AG04450 (cell line): ENCODE measurements around the gene PLAAT4. TPM values are rescaled to one million over a fixed set of nuclear protein-coding genes. Genes with fewer than 3 reads are reported as not detected.

Source experiments
- CTCF ChIA-PET: fragments of 300-600, 350-600 bp; formaldehyde crosslinking; extraction: SDS; loops from one replicate; lab custom pipeline; 2022; ENCODE audit warnings: antibody characterized with exemption, inconsistent platforms; lab: Charles Lee
- POLR2A ChIA-PET: fragments of 350-600 bp; formaldehyde crosslinking; extraction: SDS; loops from one replicate; lab custom pipeline; 2021; ENCODE audit warnings: antibody characterized with exemption, inconsistent platforms; lab: Yijun Ruan, JAX
- DNase-seq: peaks from one replicate; pipeline ENCODE4 v3.0.0-alpha.2; 2011; ENCODE audit warnings: low read depth, low spot score
- H3K27ac ChIP-seq: one replicate; pipeline ENCODE4 v1.5.1; 2012; ENCODE audit warnings: low read depth, low read length, control low read depth
- H3K27me3 ChIP-seq: one replicate; pipeline ENCODE4 v1.6.0; 2012; ENCODE audit warnings: low read length; ENCODE audit not compliant: control insufficient read depth, insufficient read depth
- H3K4me3 ChIP-seq: 2 replicates; pipeline ENCODE4 v1.5.1; 2011; ENCODE audit warnings: mild to moderate bottlenecking, low read depth, low read length, control low read depth
- H3K9me3 ChIP-seq: 2 replicates; pipeline ENCODE4 v1.5.1; 2012; ENCODE audit warnings: low read length; ENCODE audit not compliant: control insufficient read depth, insufficient read depth
- polyA plus RNA-seq: library from polyadenylated mRNA; depleted of rRNA; stranded (reverse); fragments of >200 nt; gene quantifications from 2 replicates; pipeline ENCODE4 v1.2.3, GENCODE V29; 2011
- TF ChIP-seq, protein P1 (sequence below): IDR thresholded peaks from 2 replicates; pipeline ENCODE4 v1.5.1; 2011; ENCODE audit warnings: low read depth, low read length, control low read depth, inconsistent platforms

The PLAAT4 gene
- polyA plus RNA-seq, 1 experiment: 3.5 TPM

DNA sequence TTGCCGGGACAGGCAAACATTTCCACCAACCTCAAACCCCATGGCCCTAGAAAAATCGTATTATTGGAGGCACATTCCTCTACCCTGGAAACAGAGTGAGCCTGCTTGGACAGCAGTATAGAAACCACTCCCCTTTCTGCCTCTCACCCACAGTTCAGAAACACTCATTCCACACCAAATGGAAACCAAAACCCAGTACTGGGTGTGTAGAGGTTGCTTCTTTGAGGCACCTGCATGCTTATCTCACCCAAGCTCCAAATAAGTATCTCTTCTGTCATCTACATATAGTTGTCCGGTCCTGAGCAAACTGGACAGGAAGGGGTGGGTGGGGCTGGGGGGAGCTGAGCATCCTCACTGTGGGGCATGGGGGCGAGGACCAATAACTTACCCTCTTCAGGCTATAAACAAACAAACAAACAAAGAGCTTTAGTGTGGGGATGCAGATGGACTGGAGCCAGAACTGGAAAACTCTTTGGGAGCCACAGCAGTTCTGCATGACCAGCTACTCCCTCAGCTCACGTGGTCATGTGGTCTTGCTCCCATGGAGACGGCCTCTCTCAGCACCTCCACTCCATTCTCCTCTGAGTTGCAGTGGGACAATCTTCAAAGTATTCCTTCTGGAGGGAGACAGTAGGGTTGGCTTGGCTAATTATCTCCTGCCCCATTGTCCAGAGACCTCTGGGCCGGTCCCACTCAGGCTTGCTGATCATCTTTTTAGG lies 27.6 kb downstream of the PLAAT4 start:
- no peaks in the 10 kb centered on the region; the same call in 1 of the 2 replicates for H3K9me3 ChIP-seq
- H3K27ac ChIP-seq: no peak overlapping the region
- TF ChIP-seq, protein P1, sequence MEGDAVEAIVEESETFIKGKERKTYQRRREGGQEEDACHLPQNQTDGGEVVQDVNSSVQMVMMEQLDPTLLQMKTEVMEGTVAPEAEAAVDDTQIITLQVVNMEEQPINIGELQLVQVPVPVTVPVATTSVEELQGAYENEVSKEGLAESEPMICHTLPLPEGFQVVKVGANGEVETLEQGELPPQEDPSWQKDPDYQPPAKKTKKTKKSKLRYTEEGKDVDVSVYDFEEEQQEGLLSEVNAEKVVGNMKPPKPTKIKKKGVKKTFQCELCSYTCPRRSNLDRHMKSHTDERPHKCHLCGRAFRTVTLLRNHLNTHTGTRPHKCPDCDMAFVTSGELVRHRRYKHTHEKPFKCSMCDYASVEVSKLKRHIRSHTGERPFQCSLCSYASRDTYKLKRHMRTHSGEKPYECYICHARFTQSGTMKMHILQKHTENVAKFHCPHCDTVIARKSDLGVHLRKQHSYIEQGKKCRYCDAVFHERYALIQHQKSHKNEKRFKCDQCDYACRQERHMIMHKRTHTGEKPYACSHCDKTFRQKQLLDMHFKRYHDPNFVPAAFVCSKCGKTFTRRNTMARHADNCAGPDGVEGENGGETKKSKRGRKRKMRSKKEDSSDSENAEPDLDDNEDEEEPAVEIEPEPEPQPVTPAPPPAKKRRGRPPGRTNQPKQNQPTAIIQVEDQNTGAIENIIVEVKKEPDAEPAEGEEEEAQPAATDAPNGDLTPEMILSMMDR: no peak
- DNase-seq: no peak
- no peak overlapping the region for H3K4me3 ChIP-seq
- ChIA-PET POLR2A (no interaction called here), CTCF (interaction anchor here (1.1 kb wide), 1 partner anchor 10 kb away, joined by 5 read pairs; no protein-coding TSS in a partner anchor)
- peaks cover 8% of the 10 kb centered on the region for H3K27me3 ChIP-seq

DNA sequence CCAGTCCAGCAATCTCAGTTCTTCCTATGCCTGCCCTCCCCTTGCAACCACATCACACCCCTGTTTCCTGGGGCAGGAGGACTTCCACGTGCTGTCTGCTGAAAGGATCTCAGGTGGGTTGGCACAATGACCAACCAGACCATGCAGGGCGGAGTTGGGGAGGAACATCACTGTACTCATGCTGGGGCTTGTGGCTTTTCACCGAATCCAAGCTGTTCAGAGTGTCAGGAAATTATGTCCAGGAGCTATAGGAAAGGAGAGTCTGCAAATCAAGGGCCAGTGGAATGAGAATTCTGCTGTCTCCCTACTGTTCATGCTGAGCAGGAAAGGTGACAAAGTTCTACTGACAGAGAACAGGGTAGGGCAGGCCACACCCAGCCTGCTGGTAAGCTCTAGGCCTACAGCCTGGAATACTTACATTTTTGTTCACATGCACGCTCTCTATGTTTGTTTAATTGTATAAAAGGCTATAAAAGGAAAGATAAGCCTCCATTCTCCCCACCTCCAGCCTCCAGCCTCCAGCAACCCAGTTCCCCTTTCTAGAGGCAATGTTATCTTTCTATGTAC lies 28.3 kb downstream of the PLAAT4 start:
- H3K27ac ChIP-seq: no peak overlapping the region
- ChIA-PET POLR2A (no interaction called here), CTCF (interaction anchor here (1.1 kb wide), 1 partner anchor 10 kb away, joined by 5 read pairs; no protein-coding TSS in a partner anchor)
- H3K27me3 ChIP-seq: peaks cover 4% of the 10 kb centered on the region
- DNase-seq: no peak
- no peak overlapping the region for H3K4me3 ChIP-seq
- TF ChIP-seq, protein P1: no peak
- H3K9me3 ChIP-seq: no peaks in the 10 kb centered on the region; the same call in 1 of the 2 replicates

DNA sequence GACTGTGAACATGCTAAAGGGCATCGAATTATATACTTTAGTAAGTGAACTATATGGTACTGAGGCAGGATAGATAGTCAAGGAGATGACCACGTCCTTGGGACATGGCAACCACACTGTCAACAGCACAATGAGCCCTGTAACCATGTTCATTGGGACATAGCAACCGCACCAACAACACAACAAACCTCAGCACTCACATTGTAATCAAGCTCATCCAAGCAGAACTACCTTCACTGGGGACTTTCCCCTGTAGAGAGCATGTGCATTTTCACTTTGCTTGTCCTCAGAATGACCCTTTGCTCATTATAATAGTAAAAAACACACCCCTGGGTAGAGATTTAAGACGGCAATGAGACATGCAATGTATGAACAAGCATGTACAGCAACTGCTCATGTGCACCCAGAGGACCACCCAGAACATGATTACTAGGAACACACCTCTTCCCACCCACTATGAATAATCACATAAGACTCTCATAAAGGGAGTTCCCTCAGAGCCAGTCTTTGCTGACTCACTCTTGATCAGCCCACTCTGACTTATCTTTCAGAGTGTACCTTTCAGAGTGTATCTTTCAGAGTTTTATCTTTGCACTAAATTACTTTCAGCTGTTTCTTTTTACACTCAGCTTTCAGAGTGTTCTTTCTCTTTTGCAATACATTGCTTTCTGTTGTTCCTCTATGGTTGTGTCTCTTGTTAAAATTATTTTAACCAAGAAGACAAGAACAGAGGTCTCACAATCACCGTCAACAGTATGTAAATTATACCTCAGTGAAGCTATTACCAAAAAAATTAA lies 30.6 kb downstream of the PLAAT4 start:
- Histone ChIP-seq H3K4me3 (no peak overlapping the region), H3K27ac (no peak overlapping the region), H3K9me3 (no peaks in the 10 kb centered on the region; the same call in 1 of the 2 replicates), H3K27me3 (peaks cover 4% of the 10 kb centered on the region)
- ChIA-PET CTCF (no interaction called here), POLR2A (no interaction called here)
- peak; percentile 34 for DNase-seq
- TF ChIP-seq, protein P1: no peak

DNA sequence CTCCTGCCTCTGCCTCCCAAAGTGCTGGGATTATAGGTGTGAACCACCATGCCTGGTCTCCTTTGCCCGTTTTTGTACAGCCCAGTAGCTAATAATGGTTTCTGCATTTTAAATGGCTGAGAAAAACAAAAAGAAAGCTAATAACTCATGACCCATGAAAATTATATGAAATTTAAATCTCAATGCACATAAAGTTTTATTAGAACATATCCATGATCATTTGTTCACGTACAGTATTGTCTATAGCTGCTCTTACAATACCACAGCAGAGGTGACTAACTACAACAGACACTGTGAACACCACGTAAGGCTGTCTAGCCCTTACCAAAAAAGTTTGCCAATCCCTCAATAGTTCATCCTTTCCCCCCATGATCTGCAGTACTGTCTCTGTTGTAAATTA lies 33.0 kb downstream of the PLAAT4 start:
- Histone ChIP-seq H3K9me3 (no peaks in the 10 kb centered on the region; the same call in 1 of the 2 replicates), H3K27me3 (no peaks in the 10 kb centered on the region), H3K4me3 (no peak overlapping the region), H3K27ac (no peak overlapping the region)
- TF ChIP-seq, protein P1: no peak
- DNase-seq: no peak
- ChIA-PET CTCF (no interaction called here), POLR2A (no interaction called here)
